22Rv1 (cell line): ENCODE data around the gene ATF7IP2.

Source experiments
- H3K27ac ChIP-seq: fragments of 450-650 bp; 2 replicates; pipeline ENCODE4 v1.5.1; 2017
- ZFX ChIP-seq: fragments of 450-650 bp; IDR thresholded peaks from 2 replicates; pipeline ENCODE4 v1.6.1; 2017; ENCODE audit warnings: antibody characterized with exemption, borderline replicate concordance
- TF ChIP-seq, protein P1 (sequence below): fragments of 450-650 bp; IDR thresholded peaks from 2 replicates; pipeline ENCODE4 v1.5.1; 2017; ENCODE audit warnings: mild to moderate bottlenecking

The ATF7IP2 gene

DNA sequence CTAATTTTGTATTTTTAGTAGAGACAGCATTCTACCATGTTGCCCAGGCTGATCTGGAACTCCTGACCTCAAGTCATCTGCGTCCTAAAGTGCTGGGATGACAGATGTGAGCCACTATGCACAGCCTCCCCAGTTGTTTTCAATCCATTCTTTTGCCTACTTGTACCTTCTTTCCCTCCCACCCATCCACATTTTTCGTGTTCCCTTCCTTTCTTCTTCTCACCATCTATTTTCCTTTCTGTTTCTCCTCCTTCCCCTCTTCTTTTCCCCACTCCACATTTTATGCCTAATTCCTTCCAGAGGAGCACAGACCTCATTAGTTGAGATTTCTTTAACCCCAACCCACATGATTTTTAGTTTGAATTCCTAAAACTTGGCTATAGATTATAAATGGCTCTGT lies 94.3 kb downstream of the ATF7IP2 start:
- no peak overlapping the region for H3K27ac ChIP-seq
- no peak for TF ChIP-seq ZFX
- TF ChIP-seq, protein P1, sequence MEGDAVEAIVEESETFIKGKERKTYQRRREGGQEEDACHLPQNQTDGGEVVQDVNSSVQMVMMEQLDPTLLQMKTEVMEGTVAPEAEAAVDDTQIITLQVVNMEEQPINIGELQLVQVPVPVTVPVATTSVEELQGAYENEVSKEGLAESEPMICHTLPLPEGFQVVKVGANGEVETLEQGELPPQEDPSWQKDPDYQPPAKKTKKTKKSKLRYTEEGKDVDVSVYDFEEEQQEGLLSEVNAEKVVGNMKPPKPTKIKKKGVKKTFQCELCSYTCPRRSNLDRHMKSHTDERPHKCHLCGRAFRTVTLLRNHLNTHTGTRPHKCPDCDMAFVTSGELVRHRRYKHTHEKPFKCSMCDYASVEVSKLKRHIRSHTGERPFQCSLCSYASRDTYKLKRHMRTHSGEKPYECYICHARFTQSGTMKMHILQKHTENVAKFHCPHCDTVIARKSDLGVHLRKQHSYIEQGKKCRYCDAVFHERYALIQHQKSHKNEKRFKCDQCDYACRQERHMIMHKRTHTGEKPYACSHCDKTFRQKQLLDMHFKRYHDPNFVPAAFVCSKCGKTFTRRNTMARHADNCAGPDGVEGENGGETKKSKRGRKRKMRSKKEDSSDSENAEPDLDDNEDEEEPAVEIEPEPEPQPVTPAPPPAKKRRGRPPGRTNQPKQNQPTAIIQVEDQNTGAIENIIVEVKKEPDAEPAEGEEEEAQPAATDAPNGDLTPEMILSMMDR: no peak

DNA sequence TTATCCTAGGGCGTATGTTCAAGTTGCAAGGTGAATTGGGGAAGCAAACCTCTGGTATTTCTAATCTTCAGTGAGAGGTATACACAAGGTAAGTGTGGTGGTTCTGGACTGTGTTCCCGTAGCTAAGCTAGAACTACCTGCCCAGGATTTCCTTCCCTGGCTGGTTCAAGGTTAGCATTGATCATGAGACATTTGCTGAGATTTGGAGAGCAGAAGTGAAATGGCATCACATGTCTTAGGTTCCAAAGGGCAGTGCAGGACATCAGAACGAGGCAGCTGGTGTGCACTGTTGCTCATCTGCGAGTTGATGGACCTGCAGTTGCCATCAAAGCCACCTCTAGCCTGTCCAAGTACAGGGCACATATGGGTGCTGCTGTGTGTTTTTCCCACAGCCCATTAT lies 99.3 kb downstream of the ATF7IP2 start:
- H3K27ac ChIP-seq: no peak overlapping the region
- TF ChIP-seq ZFX: no peak

DNA sequence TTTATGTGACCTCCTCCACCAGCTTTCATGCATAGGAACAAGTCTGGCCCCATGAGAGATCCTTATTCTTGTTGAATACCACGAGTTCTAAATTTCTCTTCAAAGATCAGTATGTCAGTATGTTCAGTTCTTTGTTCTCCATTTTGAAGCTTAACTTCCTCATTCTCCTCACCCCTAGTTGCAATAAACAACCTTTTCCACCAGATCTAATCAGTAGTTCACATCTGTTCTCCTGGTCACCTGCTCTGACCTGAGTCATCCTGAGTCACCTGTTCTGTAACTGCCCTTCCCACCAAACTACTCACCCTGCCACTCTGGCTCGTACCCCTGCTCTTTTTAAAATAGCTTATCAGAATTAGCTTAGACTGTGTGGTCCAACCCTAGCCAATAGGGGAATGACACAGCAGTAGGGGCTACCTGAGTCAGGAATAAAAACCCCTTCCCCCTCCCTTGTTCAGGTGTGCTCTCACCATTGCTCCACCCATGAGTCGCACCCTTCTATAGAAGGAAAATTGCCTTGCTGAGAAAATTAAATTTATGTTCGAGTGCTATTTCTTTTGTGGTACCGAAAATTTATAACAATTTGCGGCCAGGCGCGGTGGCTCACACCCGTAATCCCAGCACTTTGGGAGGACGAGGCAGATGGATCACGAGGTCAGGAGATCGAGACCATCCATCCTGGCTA lies 100.0 kb downstream of the ATF7IP2 start:
- H3K27ac ChIP-seq: no peak overlapping the region
- TF ChIP-seq ZFX: no peak
- TF ChIP-seq, protein P1: no peak

GRCh38 chr16:10490141-10490540 lies 104.3 kb downstream of the ATF7IP2 start:
- no peak overlapping the region for H3K27ac ChIP-seq
- TF ChIP-seq, protein P1: no peak
- no peak for TF ChIP-seq ZFX

DNA sequence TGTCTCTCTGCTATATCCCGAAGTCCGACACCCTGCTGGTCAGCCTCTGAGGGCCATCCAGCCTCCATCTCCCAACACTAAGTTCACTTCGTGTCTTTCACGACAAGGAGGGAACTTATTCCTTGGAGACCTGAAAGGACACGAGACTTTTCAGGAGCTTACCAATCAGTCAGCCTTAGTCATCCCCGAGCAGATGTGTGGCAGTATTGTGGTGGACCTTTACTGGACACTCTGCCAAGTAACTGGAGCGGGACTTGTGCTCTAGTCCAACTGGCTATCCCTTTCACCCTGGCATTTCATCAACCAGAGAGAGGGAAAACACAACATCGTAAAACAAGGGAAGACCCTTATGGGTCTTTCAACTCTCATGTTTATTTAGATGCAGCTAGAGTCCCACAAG lies 107.4 kb downstream of the ATF7IP2 start:
- TF ChIP-seq, protein P1: no peak
- no peak for TF ChIP-seq ZFX
- no peak overlapping the region for H3K27ac ChIP-seq

DNA sequence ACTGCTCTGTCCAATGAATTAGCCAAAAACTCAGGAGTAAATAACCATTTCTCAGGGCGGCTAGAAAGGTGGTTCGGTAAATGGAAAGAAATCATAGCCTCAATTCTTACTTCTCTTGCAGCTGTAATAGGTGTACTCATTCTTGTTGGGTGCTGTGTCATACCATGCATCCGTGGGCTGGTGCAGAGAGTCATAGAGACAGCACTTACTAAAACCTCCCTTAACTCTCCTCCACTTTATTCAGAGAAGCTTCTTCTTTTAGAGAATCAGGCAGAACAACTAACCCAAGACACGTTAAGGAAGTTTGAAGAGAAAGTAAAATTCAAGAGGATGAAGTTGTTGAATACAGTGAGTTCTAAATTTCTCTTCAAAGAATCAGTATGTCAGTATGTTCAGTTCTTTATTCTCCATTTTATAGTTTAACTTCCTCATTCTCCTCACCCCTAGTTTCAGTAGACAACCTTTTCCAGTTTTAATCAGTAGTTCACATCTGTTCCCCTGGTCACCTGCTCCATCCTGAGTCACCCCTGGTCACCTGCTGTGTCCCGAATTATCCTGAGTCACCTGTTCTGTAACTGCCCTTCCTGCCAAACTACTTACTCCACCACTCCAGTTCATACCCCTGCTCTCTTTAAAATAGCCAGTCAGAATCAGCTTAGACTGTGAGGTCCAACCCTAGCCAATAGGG lies 108.6 kb downstream of the ATF7IP2 start:
- no peak overlapping the region for H3K27ac ChIP-seq
- TF ChIP-seq ZFX: no peak
- TF ChIP-seq, protein P1: no peak

DNA sequence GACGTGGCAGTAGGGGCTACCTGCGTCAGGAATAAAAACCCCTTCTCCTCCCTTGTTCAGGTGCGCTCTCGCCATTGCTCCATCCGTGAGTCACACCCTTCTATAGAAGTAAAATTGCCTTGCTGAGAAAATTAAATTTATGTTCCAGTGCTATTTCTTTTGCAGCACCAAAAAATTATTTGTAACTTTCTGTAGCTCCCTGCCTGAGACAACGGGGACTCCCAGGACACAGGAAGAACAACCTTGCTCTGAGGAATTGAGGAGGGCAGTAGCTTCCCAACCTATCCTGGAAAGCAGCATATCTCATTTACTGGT lies 109.1 kb downstream of the ATF7IP2 start:
- TF ChIP-seq, protein P1: no peak
- no peak for TF ChIP-seq ZFX
- no peak overlapping the region for H3K27ac ChIP-seq
